HepG2 (cell line): ENCODE data around the gene FANCD2OS.

Source experiments
- SP1 ChIP-seq, 2 experiments: fragments of 450-650 bp in 1 of 2; sonication (generic) in 1 of 2; formaldehyde crosslinking in 1 of 2; IDR thresholded peaks; 2 replicates each; pipeline versions ENCODE4 v1.4.0 to v1.6.1; 2016 to 2020; ENCODE audit warnings: missing genetic modification reagents in 1 of 2
- TGIF2 ChIP-seq: IDR thresholded peaks from 2 replicates; pipeline ENCODE4 v1.6.1; 2016; ENCODE audit warnings: control low read depth, missing compliant biosample characterization
- ZNF20 ChIP-seq: sonication (generic); formaldehyde crosslinking; IDR thresholded peaks from 2 replicates; pipeline ENCODE4 v1.4.0; 2020; ENCODE audit warnings: mild to moderate bottlenecking, moderate library complexity, missing genetic modification reagents
- ZNF331 ChIP-seq: sonication (generic); formaldehyde crosslinking; IDR thresholded peaks from 2 replicates; pipeline ENCODE4 v1.4.0; 2020; ENCODE audit warnings: missing genetic modification reagents
- TF ChIP-seq, protein P1 (sequence below): sonication (generic); formaldehyde crosslinking; IDR thresholded peaks from 2 replicates; pipeline ENCODE4 v1.5.0; 2020; ENCODE audit warnings: mild to moderate bottlenecking, missing genetic modification reagents, moderate library complexity

DNA sequence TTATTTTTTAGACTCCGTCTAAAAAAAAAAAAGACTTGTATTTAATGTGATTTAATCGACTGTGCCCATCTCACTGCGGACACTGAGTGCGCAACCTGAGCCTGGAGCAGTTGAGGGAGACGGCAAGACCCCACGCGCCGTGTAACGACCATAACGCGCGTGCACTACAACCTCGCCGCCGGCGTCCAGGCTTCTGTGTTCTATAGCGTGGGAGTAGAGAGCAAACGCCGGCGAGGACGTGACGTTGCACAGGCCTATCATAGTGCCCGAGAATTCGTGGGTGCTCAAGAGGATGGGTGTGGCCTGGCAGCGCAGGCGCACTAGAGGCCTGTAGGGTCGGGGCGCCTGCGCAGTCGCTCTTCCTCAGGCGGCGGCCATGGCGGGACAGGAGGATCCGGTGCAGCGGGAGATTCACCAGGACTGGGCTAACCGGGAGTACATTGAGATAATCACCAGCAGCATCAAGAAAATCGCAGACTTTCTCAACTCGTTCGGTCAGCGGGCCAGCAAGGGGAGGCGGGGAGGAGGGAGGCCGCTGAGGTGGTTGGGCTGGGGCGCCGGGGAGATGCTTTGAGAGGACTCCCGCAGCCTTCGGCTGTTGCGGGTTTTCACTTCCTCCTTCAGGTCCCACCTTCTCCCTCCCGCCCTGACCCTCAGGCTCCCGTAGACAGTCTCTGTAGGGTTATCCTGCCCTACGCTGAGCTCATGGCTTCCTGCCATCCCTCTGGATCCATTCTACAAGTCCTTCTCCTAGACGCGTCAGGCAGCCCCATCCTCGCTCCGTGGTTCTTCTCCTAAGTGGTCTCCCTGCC, 7.5 kb upstream of the FANCD2OS start, which contains the start of gene BRK1:
- no peak for TF ChIP-seq ZNF20 (CRISPR knock-in tag)
- TF ChIP-seq TGIF2, result no peak; the same call in 1 of the 2 replicates
- TF ChIP-seq ZNF331 (CRISPR knock-in tag), result peak; percentile 65; the same call in 1 of the 2 replicates
- TF ChIP-seq SP1 (IDR thresholded peaks at IDR 0.05), result no peak
- peak; percentile 69 for TF ChIP-seq SP1 (CRISPR knock-in tag; IDR thresholded peaks at IDR 0.05)
- TF ChIP-seq, protein P1, sequence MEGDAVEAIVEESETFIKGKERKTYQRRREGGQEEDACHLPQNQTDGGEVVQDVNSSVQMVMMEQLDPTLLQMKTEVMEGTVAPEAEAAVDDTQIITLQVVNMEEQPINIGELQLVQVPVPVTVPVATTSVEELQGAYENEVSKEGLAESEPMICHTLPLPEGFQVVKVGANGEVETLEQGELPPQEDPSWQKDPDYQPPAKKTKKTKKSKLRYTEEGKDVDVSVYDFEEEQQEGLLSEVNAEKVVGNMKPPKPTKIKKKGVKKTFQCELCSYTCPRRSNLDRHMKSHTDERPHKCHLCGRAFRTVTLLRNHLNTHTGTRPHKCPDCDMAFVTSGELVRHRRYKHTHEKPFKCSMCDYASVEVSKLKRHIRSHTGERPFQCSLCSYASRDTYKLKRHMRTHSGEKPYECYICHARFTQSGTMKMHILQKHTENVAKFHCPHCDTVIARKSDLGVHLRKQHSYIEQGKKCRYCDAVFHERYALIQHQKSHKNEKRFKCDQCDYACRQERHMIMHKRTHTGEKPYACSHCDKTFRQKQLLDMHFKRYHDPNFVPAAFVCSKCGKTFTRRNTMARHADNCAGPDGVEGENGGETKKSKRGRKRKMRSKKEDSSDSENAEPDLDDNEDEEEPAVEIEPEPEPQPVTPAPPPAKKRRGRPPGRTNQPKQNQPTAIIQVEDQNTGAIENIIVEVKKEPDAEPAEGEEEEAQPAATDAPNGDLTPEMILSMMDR (CRISPR knock-in tag), result no peak
